ENCODE data around the gene PTPRG.

The PTPRG gene

GRCh38 chr3:61769266-61769990, 208.1 kb downstream of the PTPRG start:
- H3K36me3 Mint-ChIP-seq: no peaks in the 10 kb centered on the region
- peaks cover 1% of the 10 kb centered on the region for H3K9me3 Mint-ChIP-seq
- H3K27ac Mint-ChIP-seq: no peak overlapping the region
- ATAC-seq (ENCODE audit: low read depth) (no peak), DNase-seq (ENCODE audit: low spot score in 2 of 2) (no peak)
- no peaks in the 10 kb centered on the region for H3K4me1 Mint-ChIP-seq
- H3K27me3 Mint-ChIP-seq: no peaks in the 10 kb centered on the region
- H3K4me3 Mint-ChIP-seq: no peak overlapping the region

GRCh38 chr3:61771976-61772375, 210.6 kb downstream of the PTPRG start:
- Mint-ChIP-seq H3K27me3 (no peaks in the 10 kb centered on the region), H3K36me3 (no peaks in the 10 kb centered on the region), H3K27ac (no peak overlapping the region), H3K4me1 (no peaks in the 10 kb centered on the region), H3K4me3 (no peak overlapping the region), H3K9me3 (peaks cover 1% of the 10 kb centered on the region)
- ATAC-seq (ENCODE audit: low read depth) (no peak), DNase-seq (ENCODE audit: low spot score in 2 of 2) (no peak)

- Mint-ChIP-seq H3K9me3 (peaks cover 1% of the 10 kb centered on the region), H3K4me1 (no peaks in the 10 kb centered on the region), H3K4me3 (no peak overlapping the region), H3K36me3 (no peaks in the 10 kb centered on the region), H3K27ac (no peak overlapping the region), H3K27me3 (no peaks in the 10 kb centered on the region)
- DNase-seq (ENCODE audit: low spot score in 2 of 2) (no peak), ATAC-seq (ENCODE audit: low read depth) (no peak)
These were observed 211.1 kb downstream of the PTPRG start for GRCh38 chr3:61772456-61772855.

GRCh38 chr3:61774279-61774890, 213.0 kb downstream of the PTPRG start:
- ATAC-seq (ENCODE audit: low read depth) (no peak), DNase-seq (ENCODE audit: low spot score in 2 of 2) (no peak)
- Mint-ChIP-seq H3K4me3 (no peak overlapping the region), H3K4me1 (no peaks in the 10 kb centered on the region), H3K9me3 (peaks cover 1% of the 10 kb centered on the region), H3K36me3 (no peaks in the 10 kb centered on the region), H3K27me3 (no peaks in the 10 kb centered on the region), H3K27ac (no peak overlapping the region)

GRCh38 chr3:61776390-61776789, 215.0 kb downstream of the PTPRG start:
- no peaks in the 10 kb centered on the region for H3K9me3 Mint-ChIP-seq

GRCh38 chr3:61777483-61777882, 216.1 kb downstream of the PTPRG start:
- Mint-ChIP-seq H3K9me3 (no peaks in the 10 kb centered on the region), H3K36me3 (no peaks in the 10 kb centered on the region), H3K4me3 (no peak overlapping the region), H3K4me1 (no peaks in the 10 kb centered on the region), H3K27me3 (no peaks in the 10 kb centered on the region), H3K27ac (no peak overlapping the region)
- DNase-seq (ENCODE audit: low spot score in 2 of 2) (no peak), ATAC-seq (ENCODE audit: low read depth) (no peak)

More at GRCh38 chr3:61776390-61776789, 215.0 kb downstream of the PTPRG start:
- Mint-ChIP-seq H3K27ac (no peak overlapping the region), H3K4me3 (no peak overlapping the region), H3K36me3 (no peaks in the 10 kb centered on the region), H3K27me3 (no peaks in the 10 kb centered on the region), H3K4me1 (no peaks in the 10 kb centered on the region)
- DNase-seq (ENCODE audit: low spot score in 2 of 2) (no peak), ATAC-seq (ENCODE audit: low read depth) (no peak)

GRCh38 chr3:61778095-61778494, 216.7 kb downstream of the PTPRG start:
- Mint-ChIP-seq H3K36me3 (no peaks in the 10 kb centered on the region), H3K27ac (no peak overlapping the region), H3K4me3 (no peak overlapping the region), H3K9me3 (no peaks in the 10 kb centered on the region), H3K27me3 (no peaks in the 10 kb centered on the region), H3K4me1 (no peaks in the 10 kb centered on the region)
- ATAC-seq (ENCODE audit: low read depth) (no peak), DNase-seq (ENCODE audit: low spot score in 2 of 2) (no peak)

GRCh38 chr3:61780016-61780415, 218.6 kb downstream of the PTPRG start:
- Mint-ChIP-seq H3K9me3 (peaks cover 2% of the 10 kb centered on the region), H3K27me3 (peaks cover 2% of the 10 kb centered on the region), H3K4me3 (no peak overlapping the region), H3K4me1 (no peaks in the 10 kb centered on the region), H3K27ac (no peak overlapping the region), H3K36me3 (no peaks in the 10 kb centered on the region)
- no peak for ATAC-seq (ENCODE audit: low read depth)
- DNase-seq (ENCODE audit: low spot score in 2 of 2): no peak

- no peak overlapping the region for H3K4me3 Mint-ChIP-seq
- no peaks in the 10 kb centered on the region for H3K4me1 Mint-ChIP-seq
- H3K36me3 Mint-ChIP-seq: no peaks in the 10 kb centered on the region
- DNase-seq (ENCODE audit: low spot score in 2 of 2) (no peak), ATAC-seq (ENCODE audit: low read depth) (no peak)
- peaks cover 2% of the 10 kb centered on the region for H3K9me3 Mint-ChIP-seq
- H3K27me3 Mint-ChIP-seq: peaks cover 2% of the 10 kb centered on the region
- no peak overlapping the region for H3K27ac Mint-ChIP-seq
These were observed 219.3 kb downstream of the PTPRG start for GRCh38 chr3:61780455-61781228.

GRCh38 chr3:61783993-61784718, 222.8 kb downstream of the PTPRG start:
- DNase-seq (ENCODE audit: low spot score in 2 of 2) (no peak), ATAC-seq (ENCODE audit: low read depth) (no peak)
- H3K9me3 Mint-ChIP-seq: peaks cover 2% of the 10 kb centered on the region
- no peak overlapping the region for H3K4me3 Mint-ChIP-seq
- H3K27me3 Mint-ChIP-seq: peaks cover 2% of the 10 kb centered on the region
- H3K27ac Mint-ChIP-seq: no peak overlapping the region
- no peaks in the 10 kb centered on the region for H3K36me3 Mint-ChIP-seq
- H3K4me1 Mint-ChIP-seq: no peaks in the 10 kb centered on the region

- Mint-ChIP-seq H3K4me3 (no peak overlapping the region), H3K27me3 (no peaks in the 10 kb centered on the region), H3K27ac (no peak overlapping the region), H3K4me1 (peaks cover 8% of the 10 kb centered on the region), H3K36me3 (no peaks in the 10 kb centered on the region), H3K9me3 (no peaks in the 10 kb centered on the region)
- ATAC-seq (ENCODE audit: low read depth): no peak
- no peak for DNase-seq (ENCODE audit: low spot score in 2 of 2)
These were observed 227.5 kb downstream of the PTPRG start for GRCh38 chr3:61788623-61789507.

GRCh38 chr3:61789861-61790260, 228.5 kb downstream of the PTPRG start:
- no peak overlapping the region for H3K4me3 Mint-ChIP-seq
- H3K27me3 Mint-ChIP-seq: no peaks in the 10 kb centered on the region
- ATAC-seq (ENCODE audit: low read depth): no peak

GRCh38 chr3:61790411-61790810, 229.0 kb downstream of the PTPRG start:
- no peak for DNase-seq (ENCODE audit: low spot score in 2 of 2)
- H3K27ac Mint-ChIP-seq: no peak overlapping the region
- no peak for ATAC-seq (ENCODE audit: low read depth)
- H3K27me3 Mint-ChIP-seq: no peaks in the 10 kb centered on the region
- H3K36me3 Mint-ChIP-seq: no peaks in the 10 kb centered on the region
- no peaks in the 10 kb centered on the region for H3K9me3 Mint-ChIP-seq
- peaks cover 8% of the 10 kb centered on the region for H3K4me1 Mint-ChIP-seq
- no peak overlapping the region for H3K4me3 Mint-ChIP-seq

More at GRCh38 chr3:61789861-61790260, 228.5 kb downstream of the PTPRG start:
- Mint-ChIP-seq H3K36me3 (no peaks in the 10 kb centered on the region), H3K4me1 (peaks cover 8% of the 10 kb centered on the region), H3K9me3 (no peaks in the 10 kb centered on the region), H3K27ac (no peak overlapping the region)
- DNase-seq (ENCODE audit: low spot score in 2 of 2): no peak
